Testis (tissue), 2 donors: Measurements from ENCODE around the gene WDR86.

Experiments
- CTCF ChIP-seq, 3 experiments: fragments of 450-650 bp in 2 of 3; fragments of 200-600 bp in 1 of 3; sonication (generic) in 1 of 3; IDR thresholded peaks; one replicate each; pipeline ENCODE4 v1.5.1; 2016 to 2019; ENCODE audit warnings: antibody characterized with exemption in 3 of 3, mild to moderate bottlenecking in 2 of 3, moderate library complexity in 1 of 3
- POLR2A ChIP-seq: fragments of 450-650 bp; IDR thresholded peaks from one replicate; pipeline ENCODE4 v1.6.1; 2017; ENCODE audit warnings: antibody characterized with exemption, mild to moderate bottlenecking, moderate library complexity

GRCh38 chr7:151345576-151346469 is 64.0 kb downstream of the WDR86 start:
- no peak for TF ChIP-seq CTCF (IDR thresholded peaks at IDR 0.05)
- TF ChIP-seq POLR2A, result no peak
